C4-2B (cell line): ENCODE results near the gene RAB36.

Experiments
- CTCF ChIP-seq: fragments of 450-650 bp; conservative IDR thresholded peaks from 2 replicates; pipeline ENCODE4 v1.5.1; 2017; ENCODE audit warnings: mild to moderate bottlenecking
- ZFX ChIP-seq: fragments of 450-650 bp; IDR thresholded peaks from 2 replicates; pipeline ENCODE4 v1.6.1; 2017

GRCh38 chr22:23177197-23177596, 31.9 kb downstream of the RAB36 start:
- no peak for TF ChIP-seq CTCF
- TF ChIP-seq ZFX = no peak
